22Rv1 (cell line): ENCODE data around the gene KRT6B.

Experiments
- H3K27ac ChIP-seq: fragments of 450-650 bp; 2 replicates; pipeline ENCODE4 v1.5.1; 2017
- CTCF ChIP-seq: fragments of 450-650 bp; IDR thresholded peaks from 2 replicates; pipeline ENCODE4 v1.5.1; 2017; ENCODE audit warnings: mild to moderate bottlenecking
- ZFX ChIP-seq: fragments of 450-650 bp; IDR thresholded peaks from 2 replicates; pipeline ENCODE4 v1.6.1; 2017; ENCODE audit warnings: antibody characterized with exemption, borderline replicate concordance

Gene KRT6B

GRCh38 chr12:52426034-52426433 is 25.9 kb downstream of the KRT6B start:
- TF ChIP-seq CTCF (no peak), ZFX (no peak)
- H3K27ac ChIP-seq, result no peak overlapping the region

GRCh38 chr12:52425466-52425865 is 26.5 kb downstream of the KRT6B start:
- TF ChIP-seq CTCF, result no peak
- TF ChIP-seq ZFX, result no peak
- no peak overlapping the region for H3K27ac ChIP-seq

- TF ChIP-seq ZFX (no peak), CTCF (no peak)
- H3K27ac ChIP-seq, result no peak overlapping the region
These were observed 28.1 kb downstream of the KRT6B start for GRCh38 chr12:52423661-52424500.

- TF ChIP-seq ZFX, result no peak
- no peak for TF ChIP-seq CTCF
- no peak overlapping the region for H3K27ac ChIP-seq
These were observed 28.9 kb downstream of the KRT6B start for GRCh38 chr12:52423035-52423434.

GRCh38 chr12:52419656-52420055 is 32.3 kb downstream of the KRT6B start:
- H3K27ac ChIP-seq, result no peak overlapping the region
- TF ChIP-seq ZFX (no peak), CTCF (no peak)

GRCh38 chr12:52418576-52419110 is 33.3 kb downstream of the KRT6B start:
- no peak for TF ChIP-seq ZFX
- TF ChIP-seq CTCF, result no peak
- no peak overlapping the region for H3K27ac ChIP-seq

- no peak overlapping the region for H3K27ac ChIP-seq
- TF ChIP-seq CTCF, result no peak
- TF ChIP-seq ZFX, result no peak
These were observed 34.2 kb downstream of the KRT6B start for GRCh38 chr12:52417740-52418139.
